ENCODE results near the gene ARID3B. TPM values are rescaled to one million over a fixed set of nuclear protein-coding genes. Genes with fewer than 3 reads are reported as not detected.
"Not testable (repeated sequence)": the region's sequence is repeated elsewhere in the genome, so short reads cannot be mapped to it uniquely, and the experiment has no call there.

ARID3B gene
- total RNA-seq, 2 experiments from 2014 or later = 14.2 to 15.9 TPM

GRCh38 chr15:74517096-74517495 lies 23.9 kb upstream of the ARID3B start:
- Mint-ChIP-seq H3K9me3 (no peaks in the 10 kb centered on the region), H3K27ac (no peak overlapping the region), H3K4me1 (ENCODE audit: low read depth) (peaks cover 2% of the 10 kb centered on the region), H3K27me3 (ENCODE audit: low read depth) (no peaks in the 10 kb centered on the region), H3K36me3 (ENCODE audit: low read depth) (no peaks in the 10 kb centered on the region), H3K4me3 (no peak overlapping the region)
- CTCF ChIA-PET = no interaction called here
- intact Hi-C loops (cut with micrococcal nuclease) = no loop called here
- no peak for DNase-seq

- Mint-ChIP-seq H3K4me1 (ENCODE audit: low read depth) (no peaks in the 10 kb centered on the region), H3K4me3 (no peak overlapping the region), H3K27me3 (ENCODE audit: low read depth) (no peaks in the 10 kb centered on the region), H3K27ac (no peak overlapping the region), H3K9me3 (no peaks in the 10 kb centered on the region), H3K36me3 (ENCODE audit: low read depth) (no peaks in the 10 kb centered on the region)
- DNase-seq = no peak
- intact Hi-C loops (cut with micrococcal nuclease) = no loop called here
- CTCF ChIA-PET = interaction anchor here (0.6 kb wide), 1 partner anchor 137 kb away, joined by 3 read pairs; no protein-coding TSS in a partner anchor
These were observed 21.7 kb upstream of the ARID3B start for GRCh38 chr15:74519311-74519710.

GRCh38 chr15:74520407-74520806 lies 20.6 kb upstream of the ARID3B start:
- Mint-ChIP-seq H3K4me1 (ENCODE audit: low read depth) (no peaks in the 10 kb centered on the region), H3K27ac (no peak overlapping the region), H3K4me3 (no peak overlapping the region), H3K27me3 (ENCODE audit: low read depth) (no peaks in the 10 kb centered on the region), H3K9me3 (no peaks in the 10 kb centered on the region), H3K36me3 (ENCODE audit: low read depth) (no peaks in the 10 kb centered on the region)
- intact Hi-C loops (cut with micrococcal nuclease) = no loop called here
- no peak for DNase-seq
- CTCF ChIA-PET = no interaction called here

- no peak overlapping the region for H3K27ac Mint-ChIP-seq
- H3K27me3 Mint-ChIP-seq (ENCODE audit: low read depth) = no peaks in the 10 kb centered on the region
- H3K4me1 Mint-ChIP-seq (ENCODE audit: low read depth) = no peaks in the 10 kb centered on the region
- no peaks in the 10 kb centered on the region for H3K36me3 Mint-ChIP-seq (ENCODE audit: low read depth)
- intact Hi-C loops (cut with micrococcal nuclease) = no loop called here
- no peak overlapping the region for H3K4me3 Mint-ChIP-seq
- no peak for DNase-seq
- no peaks in the 10 kb centered on the region for H3K9me3 Mint-ChIP-seq
- CTCF ChIA-PET = no interaction called here
These were observed 17.0 kb upstream of the ARID3B start for GRCh38 chr15:74523982-74524381.

GRCh38 chr15:74525309-74525708 lies 15.7 kb upstream of the ARID3B start:
- H3K4me1 Mint-ChIP-seq (ENCODE audit: low read depth) = no peaks in the 10 kb centered on the region
- no peak overlapping the region for H3K27ac Mint-ChIP-seq
- H3K4me3 Mint-ChIP-seq = no peak overlapping the region
- no peaks in the 10 kb centered on the region for H3K27me3 Mint-ChIP-seq (ENCODE audit: low read depth)
- no peaks in the 10 kb centered on the region for H3K36me3 Mint-ChIP-seq (ENCODE audit: low read depth)
- no peak for DNase-seq
- CTCF ChIA-PET = no interaction called here
- H3K9me3 Mint-ChIP-seq = no peaks in the 10 kb centered on the region
- intact Hi-C loops (cut with micrococcal nuclease) = no loop called here

GRCh38 chr15:74525945-74526344 lies 15.1 kb upstream of the ARID3B start:
- intact Hi-C loops (cut with micrococcal nuclease) = no loop called here
- no peak for DNase-seq
- CTCF ChIA-PET = no interaction called here
- Mint-ChIP-seq H3K27me3 (ENCODE audit: low read depth) (no peaks in the 10 kb centered on the region), H3K9me3 (no peaks in the 10 kb centered on the region), H3K4me3 (no peak overlapping the region), H3K4me1 (ENCODE audit: low read depth) (no peaks in the 10 kb centered on the region), H3K36me3 (ENCODE audit: low read depth) (no peaks in the 10 kb centered on the region), H3K27ac (no peak overlapping the region)

GRCh38 chr15:74528876-74529275 lies 12.1 kb upstream of the ARID3B start:
- no peaks in the 10 kb centered on the region for H3K4me1 Mint-ChIP-seq (ENCODE audit: low read depth)
- CTCF ChIA-PET = interaction anchor here (0.7 kb wide), 1 partner anchor 11 kb away, joined by 3 read pairs; no protein-coding TSS in a partner anchor

GRCh38 chr15:74529921-74530320 lies 11.1 kb upstream of the ARID3B start:
- Mint-ChIP-seq H3K36me3 (ENCODE audit: low read depth) (no peaks in the 10 kb centered on the region), H3K27me3 (ENCODE audit: low read depth) (no peaks in the 10 kb centered on the region), H3K9me3 (no peaks in the 10 kb centered on the region), H3K4me3 (no peak overlapping the region), H3K4me1 (ENCODE audit: low read depth) (no peaks in the 10 kb centered on the region), H3K27ac (no peak overlapping the region)
- intact Hi-C loops (cut with micrococcal nuclease) = no loop called here
- DNase-seq = no peak
- CTCF ChIA-PET = interaction anchor here (0.9 kb wide), 1 partner anchor 13 kb away, joined by 3 read pairs; no protein-coding TSS in a partner anchor

More at GRCh38 chr15:74528876-74529275, 12.1 kb upstream of the ARID3B start:
- DNase-seq = no peak
- Mint-ChIP-seq H3K27ac (no peak overlapping the region), H3K9me3 (no peaks in the 10 kb centered on the region), H3K4me3 (no peak overlapping the region), H3K27me3 (ENCODE audit: low read depth) (no peaks in the 10 kb centered on the region), H3K36me3 (ENCODE audit: low read depth) (no peaks in the 10 kb centered on the region)
- intact Hi-C loops (cut with micrococcal nuclease) = no loop called here

- H3K4me3 Mint-ChIP-seq = no peak overlapping the region
- H3K4me1 Mint-ChIP-seq (ENCODE audit: low read depth) = peaks cover 2% of the 10 kb centered on the region
- DNase-seq = no peak
- H3K27ac Mint-ChIP-seq = no peak overlapping the region
- intact Hi-C loops (cut with micrococcal nuclease) = no loop called here
- no peaks in the 10 kb centered on the region for H3K36me3 Mint-ChIP-seq (ENCODE audit: low read depth)
- CTCF ChIA-PET = interaction anchor here (0.9 kb wide), 1 partner anchor 12 kb away, joined by 3 read pairs; no protein-coding TSS in a partner anchor
- H3K27me3 Mint-ChIP-seq (ENCODE audit: low read depth) = no peaks in the 10 kb centered on the region
- H3K9me3 Mint-ChIP-seq = no peaks in the 10 kb centered on the region
These were observed 10.3 kb upstream of the ARID3B start for GRCh38 chr15:74530771-74531143.

GRCh38 chr15:74531144-74531811 lies 9.7 kb upstream of the ARID3B start:
- Mint-ChIP-seq H3K4me3 (no peak overlapping the region), H3K9me3 (no peaks in the 10 kb centered on the region), H3K27me3 (ENCODE audit: low read depth) (no peaks in the 10 kb centered on the region), H3K4me1 (ENCODE audit: low read depth) (peaks cover 2% of the 10 kb centered on the region), H3K27ac (no peak overlapping the region), H3K36me3 (ENCODE audit: low read depth) (no peaks in the 10 kb centered on the region)
- intact Hi-C loops (cut with micrococcal nuclease) = no loop called here
- CTCF ChIA-PET = no interaction called here
- DNase-seq = no peak

- H3K9me3 Mint-ChIP-seq = no peaks in the 10 kb centered on the region
These were observed 5.5 kb upstream of the ARID3B start for GRCh38 chr15:74535388-74536084.

GRCh38 chr15:74537736-74538135 lies 3.3 kb upstream of the ARID3B start:
- intact Hi-C loops (cut with micrococcal nuclease) = no loop called here
- Mint-ChIP-seq H3K36me3 (ENCODE audit: low read depth) (peaks cover 6% of the 10 kb centered on the region), H3K4me1 (ENCODE audit: low read depth) (peaks cover 20% of the 10 kb centered on the region), H3K27me3 (ENCODE audit: low read depth) (no peaks in the 10 kb centered on the region), H3K9me3 (no peaks in the 10 kb centered on the region), H3K27ac (no peak overlapping the region), H3K4me3 (no peak overlapping the region)
- CTCF ChIA-PET = interaction anchor here (0.7 kb wide), 1 partner anchor 98 kb away, joined by 3 read pairs; no protein-coding TSS in a partner anchor
- DNase-seq = no peak

More at GRCh38 chr15:74535388-74536084, 5.5 kb upstream of the ARID3B start:
- Mint-ChIP-seq H3K4me3 (no peak overlapping the region), H3K27ac (no peak overlapping the region), H3K4me1 (ENCODE audit: low read depth) (peaks cover 9% of the 10 kb centered on the region), H3K27me3 (ENCODE audit: low read depth) (no peaks in the 10 kb centered on the region), H3K36me3 (ENCODE audit: low read depth) (peaks cover 5% of the 10 kb centered on the region)
- intact Hi-C loops (cut with micrococcal nuclease) = no loop called here
- no peak for DNase-seq
- CTCF ChIA-PET = interaction anchor here (0.7 kb wide), 1 partner anchor 83 kb away, joined by 4 read pairs; no protein-coding TSS in a partner anchor

GRCh38 chr15:74539521-74539920 lies 1.5 kb upstream of the ARID3B start:
- intact Hi-C loops (cut with micrococcal nuclease); DNase-seq; H3K27ac Mint-ChIP-seq; CTCF ChIA-PET; H3K9me3 Mint-ChIP-seq; H3K27me3 Mint-ChIP-seq (ENCODE audit: low read depth): not testable (repeated sequence)
- Mint-ChIP-seq H3K4me1 (ENCODE audit: low read depth) (peaks cover 35% of the 10 kb centered on the region), H3K4me3 (peak overlapping the region; percentile 61), H3K36me3 (ENCODE audit: low read depth) (peaks cover 13% of the 10 kb centered on the region)
